C4-2B (cell line): ENCODE data around the gene TARBP2.

Source experiments
- ZFX ChIP-seq: fragments of 450-650 bp; IDR thresholded peaks from 2 replicates; pipeline ENCODE4 v1.6.1; 2017
- TF ChIP-seq, protein P1 (sequence below): fragments of 450-650 bp; conservative IDR thresholded peaks from 2 replicates; pipeline ENCODE4 v1.5.1; 2017; ENCODE audit warnings: mild to moderate bottlenecking

DNA sequence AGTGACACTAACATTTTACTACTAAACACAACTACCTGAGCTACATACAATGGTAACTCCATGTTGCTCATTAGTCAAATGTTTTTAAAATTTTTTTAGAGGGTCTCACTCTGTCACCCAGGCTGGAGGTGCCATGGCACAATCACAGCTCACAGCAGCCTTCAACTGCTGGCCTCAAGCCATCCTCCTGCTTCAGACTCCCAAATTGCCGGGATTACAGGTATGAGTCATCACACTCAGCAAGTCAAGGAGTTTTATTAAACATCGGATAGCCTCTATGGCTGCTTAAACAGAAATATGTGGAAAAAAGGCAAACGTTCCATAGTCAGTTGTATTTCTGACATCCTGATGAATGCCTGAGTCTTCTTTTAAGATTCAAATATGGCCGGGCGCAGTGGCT is 17.3 kb downstream of the TARBP2 start:
- TF ChIP-seq, protein P1, sequence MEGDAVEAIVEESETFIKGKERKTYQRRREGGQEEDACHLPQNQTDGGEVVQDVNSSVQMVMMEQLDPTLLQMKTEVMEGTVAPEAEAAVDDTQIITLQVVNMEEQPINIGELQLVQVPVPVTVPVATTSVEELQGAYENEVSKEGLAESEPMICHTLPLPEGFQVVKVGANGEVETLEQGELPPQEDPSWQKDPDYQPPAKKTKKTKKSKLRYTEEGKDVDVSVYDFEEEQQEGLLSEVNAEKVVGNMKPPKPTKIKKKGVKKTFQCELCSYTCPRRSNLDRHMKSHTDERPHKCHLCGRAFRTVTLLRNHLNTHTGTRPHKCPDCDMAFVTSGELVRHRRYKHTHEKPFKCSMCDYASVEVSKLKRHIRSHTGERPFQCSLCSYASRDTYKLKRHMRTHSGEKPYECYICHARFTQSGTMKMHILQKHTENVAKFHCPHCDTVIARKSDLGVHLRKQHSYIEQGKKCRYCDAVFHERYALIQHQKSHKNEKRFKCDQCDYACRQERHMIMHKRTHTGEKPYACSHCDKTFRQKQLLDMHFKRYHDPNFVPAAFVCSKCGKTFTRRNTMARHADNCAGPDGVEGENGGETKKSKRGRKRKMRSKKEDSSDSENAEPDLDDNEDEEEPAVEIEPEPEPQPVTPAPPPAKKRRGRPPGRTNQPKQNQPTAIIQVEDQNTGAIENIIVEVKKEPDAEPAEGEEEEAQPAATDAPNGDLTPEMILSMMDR: no peak
- no peak for TF ChIP-seq ZFX
